ENCODE data around the gene NAV2.
A peak's percentile ranks its signal among the peaks of the same experiment; 100 is the strongest.

NAV2 gene

DNA sequence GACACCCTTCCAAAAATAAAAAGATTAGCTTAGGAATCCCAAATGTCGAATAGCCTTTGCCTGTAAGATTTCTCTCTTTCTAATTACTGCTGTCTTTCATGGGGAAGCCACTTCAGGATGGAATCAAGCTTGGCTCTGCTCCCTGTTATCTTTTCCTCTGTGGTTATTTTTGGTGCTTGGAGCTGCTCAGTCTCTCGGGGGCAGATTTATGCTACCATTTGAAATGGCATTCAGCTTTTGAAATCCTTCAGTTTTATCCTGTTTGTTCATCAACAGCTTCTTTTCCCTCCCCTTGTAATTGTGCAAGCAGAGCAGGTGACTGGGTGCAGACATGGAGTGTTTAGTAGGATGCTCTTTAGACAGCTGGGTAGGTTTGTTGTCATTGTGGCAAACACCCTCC is 336.6 kb downstream of the NAV2 start:
- TF ChIP-seq CTCF (IDR thresholded peaks at IDR 0.05; ENCODE audit: low read length, missing control alignments) = no peak
- peak; percentile 17 for DNase-seq (ENCODE audit: low read depth)
- no peak overlapping the region for H3K4me3 ChIP-seq (replicated peaks; ENCODE audit: low read depth, low read length)

DNA sequence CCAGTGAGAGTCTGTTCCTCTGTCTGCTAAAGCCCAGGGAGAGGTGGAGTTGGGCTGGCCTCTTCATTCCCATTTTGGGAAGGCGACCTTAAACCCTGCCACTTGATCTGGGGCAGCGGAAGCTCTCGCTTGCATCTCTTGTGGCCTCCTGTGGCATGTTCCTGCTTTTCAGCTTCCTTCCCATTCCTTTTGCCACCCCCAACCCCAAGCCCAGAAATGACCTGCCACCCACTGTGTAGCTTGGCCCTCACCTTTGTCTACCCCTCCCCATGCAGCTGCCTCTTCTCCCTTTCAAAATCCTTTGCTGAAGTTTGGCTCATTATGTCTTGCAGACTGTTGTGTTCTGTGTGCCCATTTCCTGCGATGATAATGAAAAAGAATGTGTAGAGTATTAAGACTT is 337.4 kb downstream of the NAV2 start:
- no peak overlapping the region for H3K4me3 ChIP-seq (replicated peaks; ENCODE audit: low read depth, low read length)
- TF ChIP-seq CTCF (IDR thresholded peaks at IDR 0.05; ENCODE audit: low read length, missing control alignments) = no peak
- no peak for DNase-seq (ENCODE audit: low read depth)

GRCh38 chr11:20050551-20051333 is 338.1 kb downstream of the NAV2 start:
- no peak for DNase-seq (ENCODE audit: low read depth)
- H3K4me3 ChIP-seq (replicated peaks; ENCODE audit: low read depth, low read length) = no peak overlapping the region
- TF ChIP-seq CTCF (IDR thresholded peaks at IDR 0.05; ENCODE audit: low read length, missing control alignments) = no peak

- no peak for DNase-seq (ENCODE audit: low read depth)
- TF ChIP-seq CTCF (IDR thresholded peaks at IDR 0.05; ENCODE audit: low read length, missing control alignments) = no peak
These were observed 339.1 kb downstream of the NAV2 start for GRCh38 chr11:20051469-20052399.

GRCh38 chr11:20053572-20053971 is 340.9 kb downstream of the NAV2 start:
- DNase-seq (ENCODE audit: low read depth) = no peak
- H3K4me3 ChIP-seq (replicated peaks; ENCODE audit: low read depth, low read length) = no peak overlapping the region

More at GRCh38 chr11:20051469-20052399, 339.1 kb downstream of the NAV2 start:
- no peak overlapping the region for H3K4me3 ChIP-seq (replicated peaks; ENCODE audit: low read depth, low read length)

DNA sequence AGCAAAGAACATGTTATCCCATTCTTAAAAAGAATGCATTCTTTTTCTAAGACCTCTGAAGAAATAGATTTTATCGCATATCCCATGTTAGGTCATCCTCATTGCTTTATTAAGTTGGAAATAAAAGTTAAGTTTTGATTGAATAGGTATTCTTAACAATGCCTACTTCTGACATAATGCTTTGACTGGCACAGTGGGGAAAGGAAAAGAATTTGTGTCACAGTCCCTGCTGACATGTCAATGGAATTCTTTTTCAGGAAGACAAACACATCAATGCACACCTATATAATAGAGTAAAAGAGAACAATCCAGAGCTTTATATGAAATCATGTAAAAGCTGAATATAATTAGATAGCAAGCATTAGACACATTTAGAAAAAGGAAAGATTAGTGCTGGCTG is 341.9 kb downstream of the NAV2 start:
- no peak for DNase-seq (ENCODE audit: low read depth)
- no peak overlapping the region for H3K4me3 ChIP-seq (replicated peaks; ENCODE audit: low read depth, low read length)
- no peak for TF ChIP-seq CTCF (IDR thresholded peaks at IDR 0.05; ENCODE audit: low read length, missing control alignments)

More at GRCh38 chr11:20053572-20053971, 340.9 kb downstream of the NAV2 start:
- no peak for TF ChIP-seq CTCF (IDR thresholded peaks at IDR 0.05; ENCODE audit: low read length, missing control alignments)

Measured in fibroblast of pulmonary artery (primary cell).